NCI-H128 (cell line): ENCODE results near the gene SSH2.
"Not testable (repeated sequence)": the region's sequence is repeated elsewhere in the genome, so short reads cannot be mapped to it uniquely, and the experiment has no call there.

ENCODE experiments used
- DNase-seq: peaks from one replicate; lab custom pipeline; 2025; ENCODE audit not compliant: unreplicated experiment; lab: John Stamatoyannopoulos, UW

Gene SSH2

DNA sequence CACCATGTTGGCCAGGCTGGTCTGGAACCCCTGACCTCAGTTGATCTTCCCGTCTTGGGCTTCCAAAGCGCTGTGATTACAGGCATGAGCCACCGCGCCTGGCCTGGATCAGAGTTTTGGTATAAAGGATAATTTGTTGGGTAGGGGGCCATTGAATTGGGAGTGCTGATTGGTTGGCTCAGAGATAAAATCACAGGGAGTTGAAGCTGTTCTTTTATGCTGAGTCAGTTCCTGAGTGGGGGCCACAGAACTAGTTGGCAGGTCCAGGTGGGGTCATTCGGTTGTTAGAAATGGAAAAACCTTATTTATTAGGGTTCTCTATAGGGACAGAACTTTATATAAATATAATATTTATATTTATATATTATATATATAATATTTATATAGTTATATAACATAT is 147.1 kb downstream of the SSH2 start:
- DNase-seq: no peak

DNA sequence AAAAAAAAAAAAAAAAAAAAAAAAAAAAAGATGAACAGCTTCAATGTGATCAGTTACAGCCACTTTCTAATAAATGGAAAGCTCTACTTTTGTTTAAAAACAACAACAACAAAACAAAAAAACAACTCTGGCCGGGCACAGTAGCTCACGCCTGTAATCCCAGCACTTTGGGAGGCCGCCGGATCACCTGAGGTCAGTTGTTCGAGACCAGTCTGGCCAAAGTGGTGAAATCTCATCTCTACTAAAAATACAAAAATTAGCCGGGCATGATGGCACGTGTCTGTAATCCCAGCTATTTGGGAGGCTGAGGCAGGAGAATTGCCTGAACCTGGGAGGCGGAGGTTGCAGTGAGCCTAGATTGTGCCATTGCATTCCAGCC is 150.2 kb downstream of the SSH2 start:
- DNase-seq: not testable (repeated sequence)

DNA sequence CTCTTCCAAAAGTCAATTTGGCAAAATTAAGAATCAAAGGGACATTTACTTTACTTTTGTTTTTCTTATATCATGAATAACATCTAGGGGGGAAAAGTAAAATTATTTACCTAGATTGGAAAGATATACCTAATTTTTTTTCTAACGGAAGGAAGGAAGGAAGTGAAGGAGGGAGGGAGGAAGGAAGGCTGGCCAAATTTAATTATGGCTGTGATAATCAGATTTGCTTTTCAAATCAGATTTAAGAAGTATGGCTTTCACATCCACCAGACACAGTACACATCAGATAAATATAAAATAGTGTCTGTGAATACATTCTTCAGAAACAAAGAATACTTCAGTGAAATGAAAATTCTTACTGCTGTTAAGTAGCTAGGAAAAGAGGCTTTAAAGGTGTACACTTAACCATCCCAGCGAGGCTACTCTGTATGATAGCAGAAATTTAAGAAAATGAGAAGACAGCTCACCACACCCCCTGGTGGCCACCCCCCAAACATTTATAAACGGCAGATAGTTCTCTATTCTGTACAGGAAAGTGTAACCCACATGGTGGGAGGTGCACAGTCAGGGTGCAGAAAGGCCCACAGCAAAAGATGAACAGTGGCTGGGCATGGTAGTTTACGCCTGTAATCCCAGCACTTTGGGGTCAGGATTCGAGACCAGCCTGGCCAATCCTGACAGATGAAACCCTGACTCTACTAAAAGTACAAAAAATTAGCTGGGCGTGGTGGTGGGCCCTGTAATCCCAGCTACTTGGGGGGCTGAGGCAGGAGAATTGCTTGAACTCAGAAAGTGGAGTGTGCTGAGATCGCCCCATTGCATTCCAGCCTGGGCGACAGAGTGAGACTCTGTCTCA is 150.8 kb downstream of the SSH2 start:
- DNase-seq: peak; percentile 13

DNA sequence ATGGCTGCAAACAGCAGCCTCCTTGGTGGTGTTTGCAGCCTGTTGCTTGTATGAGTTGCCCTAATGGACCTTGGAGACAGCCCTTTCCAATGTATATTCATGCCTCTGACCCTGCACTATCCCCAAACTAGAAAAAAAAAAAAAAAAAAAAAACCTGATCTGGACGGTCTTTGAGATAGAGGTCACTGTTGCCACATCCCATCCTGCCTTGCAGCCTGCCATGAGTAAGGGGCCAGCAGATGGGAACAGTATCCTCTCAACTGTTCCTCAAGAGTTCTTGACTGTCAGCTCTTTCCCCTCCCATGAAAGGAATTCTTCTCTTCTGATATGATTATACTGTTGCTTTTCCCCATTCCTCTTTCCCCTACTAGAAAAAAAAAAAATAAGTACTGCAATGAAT is 152.4 kb downstream of the SSH2 start:
- no peak for DNase-seq

DNA sequence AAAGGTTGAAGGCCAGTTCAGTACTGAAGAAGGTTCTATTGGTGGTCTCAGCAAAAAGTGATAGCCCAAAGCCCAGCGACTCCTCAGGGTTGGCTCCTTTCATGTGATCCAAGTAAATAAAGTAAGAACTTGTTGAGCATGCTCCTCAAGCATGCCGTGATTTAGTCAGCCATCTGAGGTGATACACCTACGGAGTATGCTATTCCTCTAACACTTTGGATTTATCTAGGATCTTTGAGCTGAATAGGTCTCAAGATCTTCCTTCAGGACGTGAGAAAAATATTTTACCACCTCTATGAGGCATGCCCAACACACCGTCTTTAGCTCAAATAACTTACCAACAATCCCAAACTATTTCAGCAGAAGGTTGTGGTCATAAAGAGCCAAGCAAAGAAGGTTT is 154.0 kb downstream of the SSH2 start:
- no peak for DNase-seq

DNA sequence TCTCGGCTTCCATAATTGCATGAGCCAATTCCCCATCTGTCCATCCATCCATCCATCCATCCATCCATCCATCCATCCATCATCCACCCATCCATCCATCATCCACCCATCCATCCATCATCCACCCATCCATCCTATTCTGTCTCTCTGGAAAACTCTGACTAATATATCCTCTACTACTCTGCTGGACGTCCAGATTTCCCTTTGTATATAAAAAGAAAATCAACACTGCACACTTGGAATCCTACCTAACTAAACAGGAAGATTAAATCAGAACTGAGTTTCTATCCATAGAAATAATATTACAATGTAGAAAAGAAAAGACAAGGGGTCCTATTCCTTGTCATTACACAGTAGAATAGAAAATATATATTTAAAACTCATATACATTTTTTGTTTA is 157.0 kb downstream of the SSH2 start:
- DNase-seq: no peak

DNA sequence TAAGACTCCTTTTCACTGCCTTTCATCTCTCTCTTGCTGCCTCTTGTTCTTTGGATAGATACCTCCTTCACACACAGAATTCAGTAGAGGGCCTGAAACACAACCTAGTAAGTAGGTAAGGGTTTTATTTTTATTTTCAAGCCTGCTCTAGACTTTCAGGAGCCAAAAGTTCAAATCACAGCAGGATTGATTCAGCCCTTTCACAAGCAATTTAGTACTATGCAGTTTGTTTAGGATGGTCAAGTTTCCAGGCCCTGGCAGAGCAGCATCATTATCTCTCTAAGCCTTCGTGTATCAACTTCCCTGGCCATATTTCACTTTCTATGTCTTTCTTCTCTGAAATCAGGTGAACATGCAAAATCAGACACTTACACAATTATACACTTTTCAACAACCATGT is 158.5 kb downstream of the SSH2 start:
- DNase-seq: no peak

DNA sequence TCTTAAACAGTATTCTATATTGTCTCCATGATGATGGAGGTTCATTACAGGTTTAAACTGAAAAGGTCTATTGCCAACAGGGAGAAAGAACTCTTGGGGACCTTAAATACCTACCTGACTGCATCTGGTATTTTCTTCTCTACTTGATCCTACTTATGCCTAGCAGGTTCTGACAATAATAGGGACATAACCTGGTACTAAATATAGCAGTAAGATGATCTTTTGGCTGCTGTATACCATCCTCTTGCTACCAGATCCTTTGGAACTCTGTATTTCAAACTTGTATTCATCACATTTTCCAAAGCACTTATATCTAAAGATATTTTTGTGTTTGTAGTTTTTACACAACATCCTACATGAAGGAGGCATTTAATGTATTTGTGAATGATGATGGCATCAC is 160.8 kb downstream of the SSH2 start:
- DNase-seq: no peak

DNA sequence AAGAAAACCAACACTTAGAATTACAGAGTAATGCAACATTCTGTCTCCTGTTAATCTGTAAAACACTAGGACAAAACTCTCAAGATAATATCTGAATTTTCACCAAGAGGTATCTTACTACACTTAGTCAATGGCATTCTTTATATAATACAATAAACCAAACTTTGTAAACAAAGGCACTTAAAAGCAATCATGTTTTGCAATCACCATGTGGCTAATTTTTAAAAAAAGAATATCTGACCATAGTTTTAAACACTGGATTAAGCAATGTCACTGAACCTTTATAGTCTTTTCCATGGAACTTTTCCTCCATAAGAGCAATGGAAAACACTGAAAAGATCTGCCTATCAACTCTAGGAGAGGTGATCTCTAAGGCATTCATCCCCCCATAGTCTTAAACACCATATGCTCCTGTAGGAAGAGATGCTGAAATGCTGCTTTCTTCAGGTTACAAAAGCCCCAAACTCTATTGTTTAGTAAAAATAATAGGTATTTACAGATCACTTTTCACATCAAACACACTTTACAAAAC is 163.2 kb downstream of the SSH2 start:
- no peak for DNase-seq

DNA sequence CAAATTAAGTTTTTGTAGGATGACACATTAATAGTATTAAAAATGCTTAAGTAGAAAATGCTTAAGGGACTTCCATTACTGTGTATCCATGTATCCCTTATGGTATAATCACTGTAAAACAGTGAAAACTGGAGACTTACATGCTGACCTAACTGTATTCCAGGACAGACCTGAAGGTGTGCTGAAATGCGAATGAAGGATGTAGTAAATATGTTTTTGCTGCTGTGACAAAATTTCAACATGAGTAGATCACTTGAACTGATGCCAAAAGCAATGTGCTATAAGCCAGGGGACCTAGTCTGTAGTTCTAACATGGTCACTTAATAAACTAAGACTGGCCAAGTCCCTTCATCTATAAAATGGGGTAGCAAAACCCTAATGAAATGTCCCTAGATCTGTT is 165.3 kb downstream of the SSH2 start:
- no peak for DNase-seq

DNA sequence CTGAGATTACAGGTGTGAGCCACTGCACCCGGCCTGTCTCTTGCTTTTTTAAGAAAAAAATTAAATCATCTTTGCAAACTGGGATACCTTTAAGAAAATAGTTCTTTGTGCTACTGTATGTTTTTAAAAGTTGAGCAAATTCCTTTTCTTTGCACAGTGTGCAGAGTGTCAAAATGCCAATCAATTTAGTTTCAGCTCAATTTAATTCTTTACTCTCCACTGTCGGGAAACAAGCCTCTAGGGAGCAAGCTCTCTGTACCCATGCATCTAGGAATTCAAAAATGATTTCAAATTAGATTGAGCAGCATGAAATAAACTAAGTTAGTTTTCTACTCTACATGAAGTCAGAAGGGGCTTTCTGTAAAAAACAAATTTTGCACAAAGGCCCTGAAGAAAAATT is 165.8 kb downstream of the SSH2 start:
- no peak for DNase-seq

DNA sequence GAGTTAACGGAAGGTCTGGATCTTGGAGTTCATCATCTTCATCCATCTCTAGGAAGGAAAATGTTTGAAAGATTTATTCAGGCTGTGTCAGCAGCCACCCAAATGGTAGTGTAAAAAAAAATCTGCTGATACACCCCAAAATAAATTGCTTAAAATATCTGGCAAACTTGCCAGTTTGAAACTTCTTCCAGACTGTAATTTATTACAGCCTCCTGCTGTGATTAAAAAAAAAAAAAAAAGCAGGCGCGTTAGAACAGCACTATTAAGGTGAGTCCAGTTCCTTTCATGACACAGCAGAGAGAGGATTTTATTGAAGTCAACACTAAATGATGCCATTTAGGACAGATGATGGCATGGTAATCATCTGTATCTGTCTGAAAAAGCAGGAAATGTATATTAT is 166.8 kb downstream of the SSH2 start:
- no peak for DNase-seq

DNA sequence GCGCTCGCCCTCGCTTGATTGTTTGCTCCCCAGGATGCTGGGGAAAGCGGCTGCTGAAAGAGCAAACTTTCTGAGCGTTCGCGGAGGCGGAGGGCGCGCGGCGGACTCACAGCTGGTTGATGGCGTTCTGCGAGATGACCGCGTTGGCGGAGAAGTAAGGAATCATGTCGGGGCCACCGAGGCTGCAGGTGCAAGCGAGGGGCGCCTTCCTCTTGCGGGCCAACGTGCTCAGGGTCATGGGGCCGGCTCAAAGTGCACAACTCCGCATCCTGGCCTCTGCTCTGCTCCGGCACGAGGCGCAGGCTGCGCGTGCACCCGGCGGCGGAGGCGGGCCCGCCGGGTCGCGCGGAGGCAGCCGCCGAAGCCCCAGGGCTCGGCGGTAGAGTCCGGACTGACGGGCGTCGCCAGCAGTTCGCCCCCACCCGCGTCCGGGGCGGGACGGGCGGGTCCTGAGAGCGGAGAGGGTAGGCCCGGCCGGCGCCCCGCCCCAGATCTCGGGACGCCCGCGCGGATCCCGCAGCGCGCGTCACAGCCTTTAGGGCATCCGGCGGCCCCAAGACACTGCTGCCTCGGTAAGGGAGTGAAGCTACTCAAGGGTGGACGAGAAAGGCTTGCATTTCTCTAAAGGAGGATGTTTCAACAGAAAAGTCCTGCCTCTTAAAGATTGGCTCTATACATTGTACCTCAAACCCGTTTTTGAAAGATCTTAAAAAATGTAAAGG is 168.8 kb downstream of the SSH2 start:
- DNase-seq: no peak

DNA sequence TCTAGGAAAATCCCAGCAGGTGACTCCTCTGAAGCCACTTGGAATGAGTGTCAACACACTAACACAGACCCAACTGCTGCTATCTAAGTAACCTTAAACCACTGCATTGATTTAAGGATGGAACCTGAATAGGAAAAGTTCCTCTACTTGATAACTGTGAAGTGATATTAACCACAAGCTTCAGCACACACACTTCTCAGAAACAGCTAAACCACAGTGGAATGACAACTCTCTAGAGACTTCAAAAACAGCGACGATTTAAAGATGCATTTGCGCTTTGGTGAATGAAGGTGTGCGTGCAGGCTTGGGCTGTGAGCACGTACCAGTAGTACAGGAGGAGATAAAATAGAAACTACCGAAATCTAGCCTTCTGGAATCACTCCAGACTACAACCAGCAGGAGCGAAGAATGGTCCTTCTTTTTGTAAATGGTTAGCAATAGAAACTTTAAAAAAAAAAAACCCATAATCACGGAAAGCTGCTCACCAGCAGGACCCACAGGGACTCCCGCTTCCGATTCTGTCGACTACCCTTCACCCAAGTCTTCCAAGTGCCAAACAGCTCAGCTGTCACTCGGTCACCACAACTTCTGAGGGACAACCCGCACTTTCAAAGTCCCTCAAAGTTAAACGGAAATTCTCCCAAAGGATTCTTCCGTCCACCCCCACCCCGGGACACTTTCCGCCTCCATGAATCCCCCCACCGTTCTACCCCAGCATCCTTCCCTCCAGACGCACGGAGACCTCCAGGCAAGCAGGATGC is 169.6 kb downstream of the SSH2 start:
- DNase-seq: peak; percentile 12

DNA sequence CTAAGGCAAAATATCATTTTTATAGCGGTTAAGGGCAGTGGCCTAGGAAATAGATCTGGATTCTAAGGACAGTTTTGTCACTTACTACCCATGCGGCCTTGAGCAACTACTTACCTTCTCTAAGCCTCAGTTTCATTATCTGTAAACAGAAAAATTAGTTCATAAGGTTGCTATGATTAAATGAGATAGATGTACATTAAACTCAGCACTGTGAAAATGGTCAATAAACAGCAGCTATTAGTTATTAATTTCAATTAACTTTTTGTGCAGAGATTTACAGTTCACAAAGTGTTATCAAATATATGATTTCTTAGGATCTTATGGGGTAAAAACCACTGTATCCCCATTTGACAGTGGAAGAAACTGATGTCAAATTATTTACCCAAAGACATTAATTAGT is 171.8 kb downstream of the SSH2 start:
- DNase-seq: no peak

DNA sequence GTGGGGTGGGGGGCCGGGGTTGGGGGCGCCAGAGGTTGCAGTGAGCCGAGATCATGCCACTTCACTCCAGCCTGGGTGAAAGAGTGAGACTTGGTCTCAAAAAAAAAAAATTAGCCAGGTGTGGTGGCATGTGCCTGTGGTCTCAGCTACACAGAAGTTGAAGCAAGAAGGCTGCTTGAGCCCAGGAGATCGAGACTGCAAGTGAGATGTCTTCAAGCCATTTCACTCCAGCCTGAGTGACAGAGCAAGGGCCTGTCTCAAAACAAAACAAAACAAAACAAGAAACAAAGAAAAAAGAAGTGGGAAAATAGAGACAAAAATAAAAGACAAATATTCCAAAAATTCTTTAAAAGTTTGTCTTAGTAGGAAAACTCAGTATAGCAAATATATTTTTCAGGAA is 172.2 kb downstream of the SSH2 start:
- no peak for DNase-seq

DNA sequence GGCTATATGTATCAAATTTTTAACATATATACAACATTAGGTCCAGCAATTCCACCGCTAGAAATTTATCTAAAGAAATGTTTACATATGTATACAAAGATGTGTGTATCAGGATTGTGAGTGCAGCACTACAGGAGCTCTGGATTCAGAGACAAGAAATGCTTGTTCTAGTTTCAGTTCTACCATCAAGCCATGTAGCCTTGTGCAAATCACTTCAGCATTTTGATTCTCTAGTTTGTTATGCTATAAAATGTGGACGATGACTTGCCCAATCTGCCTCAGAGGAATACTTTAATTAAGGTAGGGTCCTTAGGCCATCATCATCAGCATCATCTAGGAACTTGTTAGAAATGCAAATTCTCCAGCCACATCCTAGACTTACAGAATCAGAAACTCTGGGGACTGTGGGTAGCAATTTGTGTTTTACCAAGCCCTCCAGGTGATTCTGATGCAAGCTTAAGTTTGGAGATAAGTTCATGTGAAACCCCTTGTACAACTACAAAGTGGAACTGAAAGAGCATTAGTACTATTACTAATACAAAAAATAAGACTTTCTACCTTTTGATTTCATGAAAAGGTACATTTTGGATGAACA is 176.1 kb downstream of the SSH2 start:
- no peak for DNase-seq

DNA sequence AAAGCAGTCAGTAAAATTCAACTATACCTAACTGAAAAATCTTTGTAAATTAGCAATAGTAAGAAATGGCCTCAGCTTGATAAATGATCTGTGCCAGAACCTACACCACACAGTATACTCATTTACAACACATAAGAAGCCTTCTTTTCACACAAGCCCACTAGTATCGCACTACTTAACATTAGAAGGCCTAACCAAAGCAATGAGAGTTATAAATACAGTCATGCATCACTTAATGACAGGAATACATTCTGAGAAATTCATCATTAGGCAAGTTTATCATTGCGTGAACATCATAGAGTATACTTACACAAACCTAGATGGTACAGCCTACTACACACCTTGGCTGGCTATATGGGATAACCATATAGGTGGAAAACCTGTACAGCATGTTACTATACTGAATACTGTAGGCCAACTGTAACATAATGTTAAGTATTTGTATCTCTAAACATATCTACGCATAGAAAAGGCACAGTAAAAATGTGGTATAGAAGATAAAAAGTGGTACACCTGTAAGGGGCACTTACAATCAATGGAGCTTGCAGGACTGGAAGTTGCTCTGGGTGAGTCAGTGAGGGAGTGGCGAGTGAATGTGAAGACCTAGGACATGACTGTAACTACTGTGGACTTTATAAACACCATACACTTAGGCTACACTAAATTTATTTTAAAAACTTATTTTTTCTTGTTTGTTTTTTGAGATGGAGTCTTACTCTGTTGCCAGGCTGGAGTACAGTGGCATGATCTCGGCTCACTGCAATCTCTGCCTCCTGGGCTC is 180.8 kb downstream of the SSH2 start:
- DNase-seq: no peak

DNA sequence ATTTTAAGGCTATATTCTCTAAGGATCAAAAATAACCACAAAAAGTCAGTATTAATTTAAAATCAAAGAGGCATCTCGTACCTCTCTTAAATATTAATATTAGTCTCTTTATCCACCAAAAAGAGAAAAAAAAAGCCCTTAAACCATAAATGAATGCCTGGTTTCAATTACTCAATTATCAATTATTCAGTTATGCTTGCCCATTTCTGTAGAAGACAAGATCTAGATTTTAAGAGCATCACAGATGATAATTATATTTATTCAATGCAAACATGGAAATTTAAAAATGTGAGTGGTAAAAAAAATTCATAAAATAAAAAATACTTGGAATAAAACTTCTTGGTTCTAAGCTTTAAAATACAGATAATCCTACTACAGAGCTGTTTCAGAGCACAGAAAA is 181.6 kb downstream of the SSH2 start:
- DNase-seq: no peak

DNA sequence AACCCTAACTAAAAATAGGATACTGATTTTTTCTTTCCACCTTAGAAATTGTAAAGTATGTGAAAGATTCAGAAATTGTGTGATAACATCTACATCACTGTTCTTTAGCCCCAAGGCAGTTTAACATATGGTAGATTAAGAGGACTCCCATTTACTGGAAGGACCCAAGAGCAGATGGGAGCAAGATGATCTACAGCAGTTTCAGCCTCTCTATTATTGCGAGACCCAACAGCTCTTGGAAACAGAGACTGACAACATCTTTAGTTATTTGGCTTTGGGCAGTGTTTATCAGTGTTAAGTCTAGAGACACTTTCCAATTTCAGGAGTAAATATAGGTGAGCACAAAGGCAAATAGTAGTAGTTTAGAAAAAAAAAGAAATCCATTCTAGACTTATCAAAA is 182.4 kb downstream of the SSH2 start:
- DNase-seq: no peak

DNA sequence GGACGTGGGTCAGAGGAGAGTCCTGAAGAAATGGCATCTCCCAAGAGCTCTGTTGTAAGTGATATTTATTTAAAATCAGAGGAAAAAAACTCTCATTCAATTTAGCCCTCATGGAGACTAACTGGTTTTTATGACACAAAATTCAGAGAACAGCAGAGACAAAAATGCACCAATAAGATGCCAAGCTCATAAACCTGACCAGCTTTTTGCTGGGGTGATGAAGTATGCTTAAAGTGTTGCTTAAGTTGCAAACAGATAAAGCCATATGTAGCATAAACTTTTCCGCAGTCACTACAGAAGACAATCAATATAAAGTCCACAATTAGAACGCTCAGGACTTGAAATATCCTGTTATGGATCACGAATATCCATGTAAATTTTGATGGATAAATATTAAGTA is 183.4 kb downstream of the SSH2 start:
- DNase-seq: no peak
